Thoracic aorta (tissue), 2 donors: ENCODE results near the gene CCDC167. TPM values are rescaled to one million over a fixed set of nuclear protein-coding genes. Genes with fewer than 3 reads are reported as not detected.

ENCODE experiments used
- ATAC-seq: fragments of 150-250 bp; one replicate; pipeline ENCODE4 v1.8.0; 2017; ENCODE audit warnings: low read depth; ENCODE audit not compliant: insufficient number of reproducible peaks, low FRiP score
- DNase-seq: peaks from one replicate; pipeline ENCODE4 v3.0.0-alpha.2; 2020; ENCODE audit warnings: low spot score
- H3K27ac ChIP-seq, 2 donors: fragments of 200-600 bp; sonication (generic); 1 replicate in 1 of 2; 2 replicates in 1 of 2; pipeline ENCODE4 v1.5.1; 2016; ENCODE audit warnings: mild to moderate bottlenecking in 2 of 2, moderate library complexity in 2 of 2
- H3K27me3 ChIP-seq: fragments of 200-600 bp; sonication (generic); replicated peaks from 2 replicates; pipeline ENCODE4 v1.6.0; 2016; ENCODE audit warnings: mild to moderate bottlenecking; ENCODE audit not compliant: insufficient read depth
- H3K36me3 ChIP-seq: fragments of 200-600 bp; sonication (generic); one replicate; pipeline ENCODE4 v1.5.1; 2016
- H3K4me1 ChIP-seq, 2 donors: fragments of 200-600 bp; sonication (generic); 1 replicate in 1 of 2; 2 replicates in 1 of 2; pipeline versions ENCODE4 v1.5.1 to v1.6.0; 2016; ENCODE audit warnings: low read depth in 2 of 2, mild to moderate bottlenecking in 1 of 2; ENCODE audit not compliant: control insufficient read depth in 1 of 2
- H3K4me3 ChIP-seq: fragments of 200-600 bp; sonication (generic); 2 replicates; pipeline ENCODE4 v1.5.1; 2016; ENCODE audit warnings: mild to moderate bottlenecking
- H3K9me3 ChIP-seq: fragments of 200-600 bp; sonication (generic); 2 replicates; pipeline ENCODE4 v1.5.1; 2016
- total RNA-seq, 2 donors: library from RNA; depleted of rRNA; stranded (reverse); fragments of >200 nt; gene quantifications; one replicate each; pipeline versions ENCODE4 v1.1.0 to v1.2.3, GENCODE V29; 2016
- TF ChIP-seq, protein P1 (sequence below): fragments of 200-600 bp; sonication (generic); IDR thresholded peaks from one replicate; pipeline ENCODE4 v1.5.1; 2019; ENCODE audit warnings: antibody characterized with exemption

Gene CCDC167
- total RNA-seq, result 10 to 100 TPM; 14.4 to 20.8 TPM

GRCh38 chr6:37499433-37500293 lies at the start of gene CCDC167:
CCDC167 (minus strand) TSS chr6:37499893; CDS start chr6:37499863, 30 bp downstream.
- TF ChIP-seq, protein P1, sequence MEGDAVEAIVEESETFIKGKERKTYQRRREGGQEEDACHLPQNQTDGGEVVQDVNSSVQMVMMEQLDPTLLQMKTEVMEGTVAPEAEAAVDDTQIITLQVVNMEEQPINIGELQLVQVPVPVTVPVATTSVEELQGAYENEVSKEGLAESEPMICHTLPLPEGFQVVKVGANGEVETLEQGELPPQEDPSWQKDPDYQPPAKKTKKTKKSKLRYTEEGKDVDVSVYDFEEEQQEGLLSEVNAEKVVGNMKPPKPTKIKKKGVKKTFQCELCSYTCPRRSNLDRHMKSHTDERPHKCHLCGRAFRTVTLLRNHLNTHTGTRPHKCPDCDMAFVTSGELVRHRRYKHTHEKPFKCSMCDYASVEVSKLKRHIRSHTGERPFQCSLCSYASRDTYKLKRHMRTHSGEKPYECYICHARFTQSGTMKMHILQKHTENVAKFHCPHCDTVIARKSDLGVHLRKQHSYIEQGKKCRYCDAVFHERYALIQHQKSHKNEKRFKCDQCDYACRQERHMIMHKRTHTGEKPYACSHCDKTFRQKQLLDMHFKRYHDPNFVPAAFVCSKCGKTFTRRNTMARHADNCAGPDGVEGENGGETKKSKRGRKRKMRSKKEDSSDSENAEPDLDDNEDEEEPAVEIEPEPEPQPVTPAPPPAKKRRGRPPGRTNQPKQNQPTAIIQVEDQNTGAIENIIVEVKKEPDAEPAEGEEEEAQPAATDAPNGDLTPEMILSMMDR, result no peak
- Histone ChIP-seq H3K9me3 (no peaks in the 10 kb centered on the region), H3K4me1 (peaks cover 0 to 5% of the 10 kb centered on the region in 2 donors), H3K27me3 (no peaks in the 10 kb centered on the region), H3K4me3 (peak within 1 kb of the TSS; percentile 75), H3K27ac (no peak within 1 kb of the TSS), H3K36me3 (no peaks in the 10 kb centered on the region)
- ATAC-seq, result peak; percentile 95
- DNase-seq, result peak; percentile 96

- TF ChIP-seq, protein P1, result no peak
- peaks cover 15 to 23% of the 10 kb centered on the region in 2 donors for H3K4me1 ChIP-seq
- no peaks in the 10 kb centered on the region for H3K27me3 ChIP-seq
- no peaks in the 10 kb centered on the region for H3K36me3 ChIP-seq
- DNase-seq (no peak), ATAC-seq (no peak)
- H3K27ac ChIP-seq, result no peak overlapping the region
- H3K9me3 ChIP-seq, result no peaks in the 10 kb centered on the region
- H3K4me3 ChIP-seq, result no peak overlapping the region
Observed at GRCh38 chr6:37549154-37549553, 49.5 kb upstream of the CCDC167 start.

- ATAC-seq (no peak), DNase-seq (no peak)
- Histone ChIP-seq H3K27ac (no peak overlapping the region), H3K27me3 (no peaks in the 10 kb centered on the region), H3K4me1 (peaks cover 7 to 14% of the 10 kb centered on the region in 2 donors), H3K36me3 (no peaks in the 10 kb centered on the region), H3K9me3 (no peaks in the 10 kb centered on the region), H3K4me3 (no peak overlapping the region)
- TF ChIP-seq, protein P1, result no peak
Observed at GRCh38 chr6:37548067-37548674, 48.5 kb upstream of the CCDC167 start.

GRCh38 chr6:37547564-37548061 lies 47.9 kb upstream of the CCDC167 start:
- no peak overlapping the region for H3K27ac ChIP-seq
- H3K36me3 ChIP-seq, result no peaks in the 10 kb centered on the region
- peaks cover 4 to 8% of the 10 kb centered on the region in 2 donors for H3K4me1 ChIP-seq
- no peaks in the 10 kb centered on the region for H3K9me3 ChIP-seq
- H3K27me3 ChIP-seq, result no peaks in the 10 kb centered on the region
- DNase-seq (no peak), ATAC-seq (no peak)
- TF ChIP-seq, protein P1, result no peak
- H3K4me3 ChIP-seq, result no peak overlapping the region
